Muscle of leg (tissue), 11 donors: ENCODE data around the gene ZDHHC13. TPM values are rescaled to one million over a fixed set of nuclear protein-coding genes. Genes with fewer than 3 reads are reported as not detected.

Experiments used
- DNase-seq: peaks from one replicate; pipeline ENCODE4 v3.0.0; 2013
- H3K27ac ChIP-seq: one replicate; pipeline ENCODE4 v1.5.1; 2013; ENCODE audit warnings: mild to moderate bottlenecking, low read length, control low read depth
- H3K27me3 ChIP-seq: one replicate; pipeline ENCODE4 v1.6.1; 2013; ENCODE audit warnings: low read length; ENCODE audit not compliant: control insufficient read depth, insufficient read depth
- H3K36me3 ChIP-seq: one replicate; pipeline ENCODE4 v1.6.1; 2013; ENCODE audit warnings: low read length; ENCODE audit not compliant: control insufficient read depth, insufficient read depth
- H3K4me1 ChIP-seq: one replicate; pipeline ENCODE4 v1.6.1; 2013; ENCODE audit warnings: low read length; ENCODE audit not compliant: control insufficient read depth, insufficient read depth
- H3K4me3 ChIP-seq: one replicate; pipeline ENCODE4 v1.5.1; 2013; ENCODE audit warnings: low read length, control low read depth
- H3K9me3 ChIP-seq: replicated peaks from 2 replicates; pipeline ENCODE4 v1.6.1; 2013; ENCODE audit warnings: low read depth, low read length; ENCODE audit not compliant: control insufficient read depth
- WGBS: methylation state at CpG from one replicate; pipeline ENCODE4 v1.1.5; 2013; ENCODE audit warnings: missing lambda C conversion rate; ENCODE audit not compliant: insufficient coverage; 5-methylcytosine and 5-hydroxymethylcytosine counted together
- polyA plus RNA-seq, 8 donors: library from polyadenylated mRNA; unstranded; fragments of 120-200 nt; gene quantifications; one replicate each; pipeline versions ENCODE4 v1.2.1 to v1.2.3, GENCODE V29; 2013; ENCODE audit warnings: inconsistent platforms in 1 of 8, low replicate concordance in 1 of 8; ENCODE audit not compliant: insufficient read length in 8 of 8, insufficient read depth in 1 of 8
- total RNA-seq: library from RNA; stranded (reverse); fragments of 120-200 nt; gene quantifications from one replicate; pipeline ENCODE4 v1.2.4, GENCODE V29; 2013

ZDHHC13 gene
- total and polyA plus RNA-seq, 9 donors, result 5.9 to 8.1 (median 7.0) TPM

DNA sequence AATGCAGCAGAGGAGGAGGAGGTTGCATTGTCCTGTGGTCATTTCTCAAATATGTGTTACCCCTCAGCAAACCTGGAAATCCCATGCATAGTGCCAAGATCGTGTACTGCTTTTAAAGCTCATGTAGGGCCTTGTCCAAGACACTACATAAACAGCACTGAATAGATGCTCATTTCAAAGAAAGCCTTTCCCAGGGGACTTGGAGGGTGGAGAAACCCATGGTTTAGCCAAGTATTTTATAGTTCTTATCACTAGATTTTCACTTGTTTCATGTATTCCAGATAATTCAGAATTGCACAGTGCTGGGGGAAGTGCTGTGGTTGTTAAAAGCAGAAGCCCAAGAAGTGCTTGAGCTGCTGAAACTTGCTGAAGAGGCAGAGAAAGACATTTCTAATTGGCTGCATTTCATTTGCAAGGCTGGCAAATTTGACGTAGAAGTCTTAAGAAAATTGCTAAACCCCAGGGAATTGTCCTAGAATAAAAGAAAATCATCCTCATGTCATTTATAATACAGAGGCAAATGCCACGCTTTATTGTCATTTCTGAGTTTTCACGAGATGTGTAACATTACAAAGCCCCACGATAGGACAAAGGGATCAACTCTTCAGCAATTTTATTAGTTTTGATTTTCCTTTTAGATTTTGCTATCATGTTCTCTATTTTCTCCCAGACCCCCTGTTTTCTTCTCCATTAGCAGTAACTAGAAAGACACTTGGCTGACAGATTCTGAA is 64.7 kb downstream of the ZDHHC13 start:
- Histone ChIP-seq H3K9me3 (no peaks in the 10 kb centered on the region), H3K36me3 (peaks cover 25% of the 10 kb centered on the region), H3K27me3 (no peaks in the 10 kb centered on the region), H3K4me1 (no peaks in the 10 kb centered on the region), H3K4me3 (no peak overlapping the region), H3K27ac (no peak overlapping the region)
- 100% methylated on average over 2 of the region's 5 CpGs for WGBS
- peak; percentile 47 for DNase-seq

DNA sequence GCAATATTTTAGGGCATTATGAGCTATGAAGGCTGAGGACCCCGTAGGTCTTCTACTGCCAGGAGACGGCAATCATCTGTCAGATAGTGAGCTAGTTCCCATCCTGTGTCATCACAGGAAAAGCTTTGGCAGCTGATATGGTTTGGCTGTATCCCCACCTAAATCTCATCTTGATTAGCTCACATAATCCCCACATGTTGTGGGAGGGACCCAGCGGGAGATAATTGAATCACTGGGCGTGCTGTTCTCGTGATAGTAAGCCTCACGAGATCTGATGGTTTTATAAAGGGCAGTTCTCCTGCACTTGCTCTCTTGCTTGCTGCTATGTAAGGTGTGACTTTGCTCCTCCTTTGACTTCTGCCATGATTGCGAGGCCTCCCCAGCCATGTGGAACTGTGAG is 66.7 kb downstream of the ZDHHC13 start:
- peak; percentile 27 for DNase-seq
- H3K27me3 ChIP-seq, result no peaks in the 10 kb centered on the region
- 60% methylated on average over 1 of the region's 7 CpGs for WGBS
- H3K4me3 ChIP-seq, result no peak overlapping the region
- H3K9me3 ChIP-seq, result no peaks in the 10 kb centered on the region
- peaks cover 25% of the 10 kb centered on the region for H3K36me3 ChIP-seq
- H3K27ac ChIP-seq, result no peak overlapping the region
- H3K4me1 ChIP-seq, result no peaks in the 10 kb centered on the region

DNA sequence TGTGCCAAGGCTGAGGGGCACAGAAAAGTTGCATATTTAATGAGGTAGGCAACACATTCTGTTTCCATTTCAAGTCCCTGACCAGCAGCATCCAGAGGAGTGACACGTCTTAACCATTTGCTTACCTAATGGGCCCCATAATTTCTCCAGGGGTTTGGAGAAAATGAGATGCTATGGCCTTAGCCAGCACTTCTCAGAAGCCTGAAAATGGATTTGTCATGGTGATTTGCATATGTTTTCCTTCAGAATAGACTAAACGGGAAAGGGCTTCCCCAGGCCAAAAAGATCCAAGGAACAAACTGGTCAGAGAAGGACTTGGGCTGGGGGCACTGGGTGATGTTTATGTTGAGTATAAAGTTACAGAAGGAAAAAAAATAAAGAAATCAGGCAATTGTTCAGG is 68.1 kb downstream of the ZDHHC13 start:
- WGBS, result 60% methylated on average over 1 of the region's 2 CpGs
- Histone ChIP-seq H3K4me3 (no peak overlapping the region), H3K27ac (no peak overlapping the region), H3K9me3 (no peaks in the 10 kb centered on the region), H3K36me3 (peaks cover 22% of the 10 kb centered on the region), H3K4me1 (no peaks in the 10 kb centered on the region), H3K27me3 (no peaks in the 10 kb centered on the region)
- no peak for DNase-seq

DNA sequence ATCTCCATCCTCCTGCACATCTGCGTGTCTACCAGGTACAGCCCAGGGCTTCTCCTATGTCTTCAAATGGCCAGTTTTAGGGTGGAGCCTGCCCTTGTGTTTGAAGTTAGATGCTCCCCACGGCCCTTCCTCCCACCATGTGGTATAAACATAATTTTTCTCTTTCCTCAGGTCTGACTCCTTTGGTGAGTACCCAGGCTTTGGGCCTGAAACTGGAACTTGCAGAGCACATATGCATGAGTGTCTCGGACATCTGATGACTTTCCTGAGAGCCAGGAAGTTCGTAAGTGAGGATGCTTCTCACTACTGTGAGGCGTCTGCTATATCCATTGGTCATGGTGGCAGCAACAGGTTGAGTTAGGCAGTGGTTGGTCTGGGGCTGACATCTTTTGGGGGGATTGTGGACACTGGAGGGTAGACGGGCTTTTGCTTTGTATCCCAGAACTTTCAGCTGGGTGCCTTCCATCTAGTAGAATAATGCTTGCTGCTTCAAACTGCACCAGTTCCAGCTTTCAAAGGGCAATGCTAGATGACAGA is 68.6 kb downstream of the ZDHHC13 start:
- Histone ChIP-seq H3K27ac (no peak overlapping the region), H3K36me3 (peaks cover 23% of the 10 kb centered on the region), H3K4me3 (no peak overlapping the region), H3K9me3 (no peaks in the 10 kb centered on the region), H3K27me3 (no peaks in the 10 kb centered on the region), H3K4me1 (no peaks in the 10 kb centered on the region)
- no peak for DNase-seq
- 56% methylated on average over 4 of the region's 6 CpGs for WGBS

DNA sequence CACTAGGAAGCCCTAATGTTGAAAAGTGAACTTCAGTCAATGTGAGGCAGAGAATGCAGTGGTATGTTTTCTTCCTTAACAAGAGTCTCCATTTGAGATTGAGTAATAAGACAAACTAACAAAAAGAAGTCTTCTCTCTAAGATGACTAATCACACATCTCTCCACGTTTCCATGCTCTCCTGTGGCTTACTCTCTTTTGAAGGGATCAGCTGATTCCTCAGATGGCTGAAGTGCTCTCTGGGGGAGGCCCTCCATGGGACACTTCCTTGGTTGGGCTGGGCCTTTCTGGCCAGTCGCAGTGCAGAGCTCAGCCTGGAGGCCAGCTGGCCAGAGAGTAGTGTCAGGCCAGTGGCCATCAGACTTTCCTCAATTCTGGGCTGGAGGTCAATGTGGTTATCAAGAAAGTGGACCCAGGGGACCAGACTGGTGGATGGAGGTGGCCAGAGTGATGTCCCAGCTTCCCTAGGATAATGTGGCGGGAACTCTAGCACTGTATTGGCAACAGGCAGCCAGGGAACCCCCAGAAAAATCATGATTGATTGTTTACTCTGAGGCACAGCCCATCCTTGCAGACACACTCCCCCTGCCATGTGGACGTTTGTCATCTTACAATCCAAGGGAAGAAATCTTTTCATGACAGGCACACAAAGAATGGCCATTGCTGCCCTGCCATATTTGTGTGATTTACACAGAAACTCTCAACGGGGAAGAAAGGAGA is 70.3 kb downstream of the ZDHHC13 start:
- Histone ChIP-seq H3K27me3 (no peaks in the 10 kb centered on the region), H3K4me3 (no peak overlapping the region), H3K9me3 (no peaks in the 10 kb centered on the region), H3K27ac (no peak overlapping the region), H3K36me3 (peaks cover 32% of the 10 kb centered on the region), H3K4me1 (peaks cover 11% of the 10 kb centered on the region)
- 67% methylated on average over 4 of the region's 5 CpGs for WGBS
- no peak for DNase-seq

DNA sequence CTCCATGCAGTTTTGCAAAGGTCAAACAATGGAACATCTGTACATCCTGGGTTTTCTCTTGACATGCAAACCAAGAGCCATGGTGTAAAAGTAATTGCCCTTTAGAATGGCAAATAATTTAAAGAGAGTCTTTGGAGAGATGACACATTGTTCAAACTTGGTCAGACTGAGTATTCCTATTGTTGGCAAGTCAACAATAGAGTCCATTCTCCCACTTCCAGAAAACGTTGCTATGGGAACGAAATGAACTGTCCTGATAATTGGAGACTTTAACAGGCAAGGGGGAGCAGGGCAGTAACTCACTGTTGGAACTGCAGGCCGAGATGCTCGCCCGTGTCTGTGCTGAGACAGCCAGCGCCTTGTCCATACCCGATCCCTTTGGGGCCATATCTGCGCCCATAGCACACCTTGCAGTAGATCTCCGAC is 70.9 kb downstream of the ZDHHC13 start:
- Histone ChIP-seq H3K36me3 (peaks cover 33% of the 10 kb centered on the region), H3K27ac (no peak overlapping the region), H3K4me3 (no peak overlapping the region), H3K9me3 (no peaks in the 10 kb centered on the region), H3K27me3 (no peaks in the 10 kb centered on the region), H3K4me1 (peaks cover 12% of the 10 kb centered on the region)
- DNase-seq, result no peak
- WGBS, result 70% methylated on average over 9 of the region's 9 CpGs

DNA sequence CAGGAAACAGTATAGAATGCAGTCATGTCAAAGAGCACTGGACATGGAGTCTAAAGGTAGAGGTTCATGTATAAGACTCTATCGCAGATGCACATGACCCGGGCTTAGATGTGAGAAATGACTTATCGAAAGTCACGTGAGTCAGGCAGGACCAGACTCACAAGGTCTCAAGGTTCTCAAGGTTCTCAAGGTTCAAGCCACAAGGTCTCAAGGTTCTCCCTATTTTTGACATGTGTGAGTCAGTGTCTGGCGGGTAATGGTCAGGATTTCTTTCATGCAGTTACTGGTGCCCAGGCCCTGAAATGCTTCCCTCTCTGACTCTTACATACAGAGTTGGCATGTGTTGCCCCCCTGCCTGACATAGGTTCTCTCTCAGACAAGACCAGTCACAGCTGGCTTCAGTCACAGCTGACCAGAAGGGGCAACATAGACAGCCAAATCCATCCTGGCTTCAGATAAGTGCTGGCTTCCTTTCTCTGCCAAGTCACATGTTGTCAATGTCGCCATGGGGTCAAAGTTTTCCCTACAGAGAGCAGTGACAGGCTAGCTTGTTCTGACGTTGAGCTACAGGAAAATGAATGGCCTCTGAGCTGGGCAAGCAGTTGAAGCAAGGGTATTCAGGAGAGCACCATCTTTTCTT is 74.7 kb downstream of the ZDHHC13 start:
- peak; percentile 65 for DNase-seq
- Histone ChIP-seq H3K4me1 (peaks cover 22% of the 10 kb centered on the region), H3K4me3 (no peak overlapping the region)

DNA sequence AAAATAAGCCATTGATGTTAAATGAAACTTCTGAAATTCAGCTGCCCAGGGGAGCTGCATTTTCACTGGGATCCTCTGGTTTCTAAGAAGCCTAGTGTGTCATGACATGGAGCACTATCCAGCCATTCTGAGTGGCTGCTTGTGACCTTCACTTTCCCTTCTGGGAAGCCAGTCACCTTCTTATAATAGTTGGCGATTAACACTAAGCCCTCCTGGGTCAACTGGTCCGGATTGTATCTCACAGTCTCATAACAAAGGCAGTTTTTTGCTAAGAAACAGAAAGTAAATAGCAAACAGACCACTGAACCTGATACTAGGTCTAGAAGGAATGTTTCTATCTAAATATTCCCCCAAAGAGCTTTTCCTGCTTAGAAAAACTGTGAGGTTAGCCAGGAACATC is 76.9 kb downstream of the ZDHHC13 start:
- Histone ChIP-seq H3K9me3 (no peaks in the 10 kb centered on the region), H3K4me3 (no peak overlapping the region), H3K36me3 (peaks cover 16% of the 10 kb centered on the region), H3K4me1 (peaks cover 25% of the 10 kb centered on the region), H3K27ac (peak overlapping the region; percentile 69), H3K27me3 (no peaks in the 10 kb centered on the region)
- WGBS, result no CpG with 5 or more reads among the region's 2 CpGs
- peak; percentile 33 for DNase-seq

More for the DNA sequence above, 74.7 kb downstream of the ZDHHC13 start:
- WGBS, result 77% methylated on average over 6 of the region's 7 CpGs
- Histone ChIP-seq H3K27me3 (no peaks in the 10 kb centered on the region), H3K9me3 (no peaks in the 10 kb centered on the region), H3K27ac (peak overlapping the region; percentile 9), H3K36me3 (peaks cover 16% of the 10 kb centered on the region)

DNA sequence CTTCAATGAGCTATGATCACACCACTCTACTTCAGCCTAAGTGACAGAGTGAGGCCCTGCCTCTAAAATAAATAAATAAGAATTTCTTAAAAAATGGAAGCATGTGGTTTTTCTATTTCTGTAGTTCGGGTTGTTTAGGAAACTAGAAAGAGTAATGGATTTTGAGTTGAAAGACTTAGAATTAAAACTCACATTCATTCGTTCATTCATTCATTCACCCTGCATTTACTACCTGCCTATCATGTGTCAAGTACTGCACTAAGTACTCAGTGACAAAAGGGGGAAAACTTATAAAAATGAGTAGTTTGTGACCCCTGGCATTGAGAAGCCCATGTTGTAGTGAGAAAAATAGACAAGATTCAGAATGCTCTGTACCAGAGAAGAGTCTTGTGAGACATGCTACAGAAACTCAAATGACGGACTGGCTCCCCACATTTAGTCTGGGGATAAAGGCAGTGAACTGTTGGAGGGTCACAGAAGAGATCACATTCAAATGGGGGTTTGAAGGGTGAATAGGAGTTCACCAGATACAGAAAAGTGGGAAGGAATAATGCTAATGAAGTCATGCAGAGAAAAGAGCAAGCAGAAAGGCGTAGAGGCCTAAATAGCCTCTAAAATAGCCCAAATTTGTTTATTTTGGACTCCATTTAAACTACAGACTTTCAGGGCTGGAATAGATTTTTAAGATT is 77.8 kb downstream of the ZDHHC13 start:
- no peak for DNase-seq
- Histone ChIP-seq H3K4me3 (no peak overlapping the region), H3K9me3 (no peaks in the 10 kb centered on the region), H3K4me1 (peaks cover 28% of the 10 kb centered on the region), H3K27me3 (no peaks in the 10 kb centered on the region), H3K36me3 (peaks cover 16% of the 10 kb centered on the region), H3K27ac (peak overlapping the region; percentile 69)
- 92% methylated on average over 1 of the region's 4 CpGs for WGBS
